ENCODE data around the gene COL18A1.
A peak's percentile ranks its signal among the peaks of the same experiment; 100 is the strongest.

The COL18A1 gene

GRCh38 chr21:45468971-45469272 lies 64.0 kb downstream of the COL18A1 start:
- no peak for FAIRE-seq
- no peak for DNase-seq (ENCODE audit: insufficient read length, low spot score)
- no peak for TF ChIP-seq POLR2A (IDR thresholded peaks at IDR 0.05; ENCODE audit: low read depth, low read length)

- DNase-seq (ENCODE audit: insufficient read length, low spot score): no peak
- no peak for FAIRE-seq
- no peak for TF ChIP-seq POLR2A (IDR thresholded peaks at IDR 0.05; ENCODE audit: low read depth, low read length)
Observed at GRCh38 chr21:45469273-45470086, 64.5 kb downstream of the COL18A1 start.

GRCh38 chr21:45470087-45470515 lies 65.1 kb downstream of the COL18A1 start:
- no peak for TF ChIP-seq POLR2A (IDR thresholded peaks at IDR 0.05; ENCODE audit: low read depth, low read length)

GRCh38 chr21:45470773-45471524 lies 66.0 kb downstream of the COL18A1 start:
- TF ChIP-seq POLR2A (IDR thresholded peaks at IDR 0.05; ENCODE audit: low read depth, low read length): no peak
- DNase-seq (ENCODE audit: insufficient read length, low spot score): peak; percentile 90
- no peak for FAIRE-seq

More at GRCh38 chr21:45470087-45470515, 65.1 kb downstream of the COL18A1 start:
- FAIRE-seq (no peak), DNase-seq (ENCODE audit: insufficient read length, low spot score) (no peak)

- DNase-seq (ENCODE audit: insufficient read length, low spot score) (no peak), FAIRE-seq (no peak)
- no peak for TF ChIP-seq POLR2A (IDR thresholded peaks at IDR 0.05; ENCODE audit: low read depth, low read length)
Observed at GRCh38 chr21:45471525-45472221, 66.7 kb downstream of the COL18A1 start.

- FAIRE-seq (no peak), DNase-seq (ENCODE audit: insufficient read length, low spot score) (no peak)
- TF ChIP-seq POLR2A (IDR thresholded peaks at IDR 0.05; ENCODE audit: low read depth, low read length): no peak
Observed at GRCh38 chr21:45472445-45473365, 67.7 kb downstream of the COL18A1 start.

GRCh38 chr21:45473496-45474322 lies 68.7 kb downstream of the COL18A1 start:
- no peak for TF ChIP-seq POLR2A (IDR thresholded peaks at IDR 0.05; ENCODE audit: low read depth, low read length)
- DNase-seq (ENCODE audit: insufficient read length, low spot score) (no peak), FAIRE-seq (no peak)

- FAIRE-seq: no peak
- DNase-seq (ENCODE audit: insufficient read length, low spot score): no peak
- no peak for TF ChIP-seq POLR2A (IDR thresholded peaks at IDR 0.05; ENCODE audit: low read depth, low read length)
Observed at GRCh38 chr21:45474323-45474950, 69.5 kb downstream of the COL18A1 start.

GRCh38 chr21:45475004-45475685 lies 70.2 kb downstream of the COL18A1 start:
- FAIRE-seq (no peak), DNase-seq (ENCODE audit: insufficient read length, low spot score) (no peak)
- TF ChIP-seq POLR2A (IDR thresholded peaks at IDR 0.05; ENCODE audit: low read depth, low read length): no peak

GRCh38 chr21:45475797-45476570 lies 71.0 kb downstream of the COL18A1 start:
- DNase-seq (ENCODE audit: insufficient read length, low spot score) (no peak), FAIRE-seq (no peak)
- no peak for TF ChIP-seq POLR2A (IDR thresholded peaks at IDR 0.05; ENCODE audit: low read depth, low read length)

- no peak for TF ChIP-seq POLR2A (IDR thresholded peaks at IDR 0.05; ENCODE audit: low read depth, low read length)
- FAIRE-seq: no peak
- DNase-seq (ENCODE audit: insufficient read length, low spot score): no peak
Observed at GRCh38 chr21:45476582-45476981, 71.6 kb downstream of the COL18A1 start.
